ENCODE measurements around the gene LPP. TPM values are rescaled to one million over a fixed set of nuclear protein-coding genes. Genes with fewer than 3 reads are reported as not detected.

LPP gene
- polyA plus RNA-seq, 3 donors = 24.5 to 26.1 (median 25.4) TPM

GRCh38 chr3:188567478-188568195 lies 413.7 kb downstream of the LPP start:
- no peak for DNase-seq (ENCODE audit: low read depth in 3 of 3, low spot score in 2 of 3)

- no peak for DNase-seq (ENCODE audit: low read depth in 3 of 3, low spot score in 2 of 3)
These were observed 414.8 kb downstream of the LPP start for GRCh38 chr3:188568736-188569135.

- DNase-seq (ENCODE audit: low read depth in 3 of 3, low spot score in 2 of 3) = no peak
These were observed 417.7 kb downstream of the LPP start for GRCh38 chr3:188571531-188572095.

GRCh38 chr3:188573291-188573940 lies 419.5 kb downstream of the LPP start:
- DNase-seq (ENCODE audit: low read depth in 3 of 3, low spot score in 2 of 3) = no peak

GRCh38 chr3:188573956-188574355 lies 420.0 kb downstream of the LPP start:
- DNase-seq (ENCODE audit: low read depth in 3 of 3, low spot score in 2 of 3) = no peak

- no peak for DNase-seq (ENCODE audit: low read depth in 3 of 3, low spot score in 2 of 3)
These were observed 420.9 kb downstream of the LPP start for GRCh38 chr3:188574885-188575284.

GRCh38 chr3:188575501-188575900 lies 421.5 kb downstream of the LPP start:
- DNase-seq (ENCODE audit: low read depth in 3 of 3, low spot score in 2 of 3) = no peak

GRCh38 chr3:188577539-188577938 lies 423.6 kb downstream of the LPP start:
- DNase-seq (ENCODE audit: low read depth in 3 of 3, low spot score in 2 of 3) = no peak

GRCh38 chr3:188578576-188579363 lies 424.8 kb downstream of the LPP start:
- no peak for DNase-seq (ENCODE audit: low read depth in 3 of 3, low spot score in 2 of 3)

GRCh38 chr3:188580223-188580622 lies 426.3 kb downstream of the LPP start:
- no peak for DNase-seq (ENCODE audit: low read depth in 3 of 3, low spot score in 2 of 3)

GRCh38 chr3:188580659-188581058 lies 426.7 kb downstream of the LPP start:
- DNase-seq (ENCODE audit: low read depth in 3 of 3, low spot score in 2 of 3) = no peak

GRCh38 chr3:188581365-188581764 lies 427.4 kb downstream of the LPP start:
- no peak for DNase-seq (ENCODE audit: low read depth in 3 of 3, low spot score in 2 of 3)

GRCh38 chr3:188581792-188582191 lies 427.8 kb downstream of the LPP start:
- no peak for DNase-seq (ENCODE audit: low read depth in 3 of 3, low spot score in 2 of 3)

- DNase-seq (ENCODE audit: low read depth in 3 of 3, low spot score in 2 of 3) = no peak
These were observed 429.6 kb downstream of the LPP start for GRCh38 chr3:188583341-188584161.

GRCh38 chr3:188584162-188584529 lies 430.2 kb downstream of the LPP start:
- no peak for DNase-seq (ENCODE audit: low read depth in 3 of 3, low spot score in 2 of 3)

GRCh38 chr3:188584958-188585689 lies 431.2 kb downstream of the LPP start:
- DNase-seq (ENCODE audit: low read depth in 3 of 3, low spot score in 2 of 3) = no peak

GRCh38 chr3:188589071-188589470 lies 435.1 kb downstream of the LPP start:
- no peak for DNase-seq (ENCODE audit: low read depth in 3 of 3, low spot score in 2 of 3)

GRCh38 chr3:188589771-188590170 lies 435.8 kb downstream of the LPP start:
- no peak for DNase-seq (ENCODE audit: low read depth in 3 of 3, low spot score in 2 of 3)

- no peak for DNase-seq (ENCODE audit: low read depth in 3 of 3, low spot score in 2 of 3)
These were observed 436.6 kb downstream of the LPP start for GRCh38 chr3:188590557-188590956.

GRCh38 chr3:188594139-188594538 lies 440.2 kb downstream of the LPP start:
- no peak for DNase-seq (ENCODE audit: low read depth in 3 of 3, low spot score in 2 of 3)

All from right renal cortex interstitium (tissue), 3 donors.